Left lung (tissue), 10 donors: ENCODE results near the gene TFAP2D. TPM values are rescaled to one million over a fixed set of nuclear protein-coding genes. Genes with fewer than 3 reads are reported as not detected.

Experiments
- ATAC-seq: fragments of 200-7000 bp; cut with Tn5 transposase; one replicate; pipeline ENCODE4 v1.9.1; 2020; ENCODE audit warnings: moderate library complexity
- DNase-seq, 4 donors: peaks; one replicate each; pipeline ENCODE4 v3.0.0-alpha.2; 2013 to 2020
- H3K27ac ChIP-seq, 2 donors: fragments of 200-600 bp; sonication (generic) in 1 of 2; one replicate each; pipeline versions ENCODE4 v1.5.0 to v1.8.0; 2020 to 2021
- H3K27me3 ChIP-seq, 2 donors: fragments of 200-600 bp; sonication (generic) in 1 of 2; one replicate each; pipeline versions ENCODE4 v1.5.0 to v1.8.0; 2020 to 2021
- H3K36me3 ChIP-seq, 2 donors: fragments of 200-600 bp; sonication (generic) in 1 of 2; one replicate each; pipeline versions ENCODE4 v1.5.0 to v1.8.0; 2020 to 2021
- H3K4me1 ChIP-seq, 2 donors: fragments of 200-600 bp; one replicate each; pipeline ENCODE4 v1.8.0; 2021
- H3K4me3 ChIP-seq, 2 donors: fragments of 200-600 bp; sonication (generic) in 1 of 2; one replicate each; pipeline versions ENCODE4 v1.5.0 to v1.8.0; 2020 to 2021; ENCODE audit warnings: mild to moderate bottlenecking in 1 of 2
- H3K9me3 ChIP-seq, 2 donors: fragments of 200-600 bp; sonication (generic) in 1 of 2; one replicate each; pipeline versions ENCODE4 v1.5.0 to v1.8.0; 2020 to 2021
- CTCF ChIP-seq, 2 donors: fragments of 200-600 bp; sonication (generic) in 1 of 2; IDR thresholded peaks; one replicate each; pipeline versions ENCODE4 v1.5.0 to v1.8.0; 2021; ENCODE audit warnings: antibody characterized with exemption in 2 of 2
- intact Hi-C, 2 donors: fragments of 100-400 bp; cut with DNase I; formaldehyde crosslinking; loops; one replicate each; pipeline versions ENCODE4 v1.11.2 to v1.14.2; 2022
- polyA plus RNA-seq, 6 donors: library from polyadenylated mRNA; unstranded; fragments of 120-200 nt; gene quantifications; one replicate each; pipeline ENCODE4 v1.2.1, GENCODE V29; 2013; ENCODE audit not compliant: insufficient read length in 6 of 6
- total RNA-seq, 2 donors: library from RNA; stranded (reverse); fragmentation: NEBNext Ultra II Directional; extraction: Animal tissue kit (Norgen Biotek cat#: 25700); gene quantifications; one replicate each; pipeline ENCODE4 v1.2.1, GENCODE V29; 2021
- donor health status: DM: no; HTN: yes; CAD: no.
- donor health status: DM: no; HTN: no; CAD: no.

Gene TFAP2D
- total and polyA plus RNA-seq, 8 donors = not detected

- Histone ChIP-seq H3K9me3 (no peaks in the 10 kb centered on the region), H3K4me1 (no peaks in the 10 kb centered on the region), H3K4me3 (no peak overlapping the region), H3K27me3 (no peaks in the 10 kb centered on the region), H3K27ac (no peak overlapping the region), H3K36me3 (no peaks in the 10 kb centered on the region)
- ATAC-seq (no peak), DNase-seq (no peak)
- TF ChIP-seq CTCF (IDR thresholded peaks at IDR 0.05) = no peak
- intact Hi-C loops = no loop called here
Observed at GRCh38 chr6:50780382-50780781, 67.1 kb downstream of the TFAP2D start.

- H3K27ac ChIP-seq = no peak overlapping the region
- H3K36me3 ChIP-seq = no peaks in the 10 kb centered on the region
- H3K4me1 ChIP-seq = no peaks in the 10 kb centered on the region
- DNase-seq = no peak
- intact Hi-C loops = no loop called here
- H3K9me3 ChIP-seq = no peaks in the 10 kb centered on the region
- no peak overlapping the region for H3K4me3 ChIP-seq
- H3K27me3 ChIP-seq = no peaks in the 10 kb centered on the region
- no peak for ATAC-seq
- TF ChIP-seq CTCF (IDR thresholded peaks at IDR 0.05) = no peak
Observed at GRCh38 chr6:50785921-50786320, 72.6 kb downstream of the TFAP2D start.

GRCh38 chr6:50791900-50792508 lies 78.7 kb downstream of the TFAP2D start:
- Histone ChIP-seq H3K4me3 (no peak overlapping the region), H3K27ac (no peak overlapping the region), H3K4me1 (no peaks in the 10 kb centered on the region), H3K27me3 (no peaks in the 10 kb centered on the region), H3K36me3 (no peaks in the 10 kb centered on the region), H3K9me3 (no peaks in the 10 kb centered on the region)
- peak; percentile 95 for ATAC-seq
- TF ChIP-seq CTCF (IDR thresholded peaks at IDR 0.05) = peak; percentile 49 to 69
- intact Hi-C loops = no loop called here
- DNase-seq = peak in 2 of 4 donors; percentile 32 to 56

- Histone ChIP-seq H3K4me1 (no peaks in the 10 kb centered on the region), H3K4me3 (no peak overlapping the region), H3K36me3 (no peaks in the 10 kb centered on the region), H3K27me3 (no peaks in the 10 kb centered on the region), H3K9me3 (no peaks in the 10 kb centered on the region), H3K27ac (no peak overlapping the region)
- DNase-seq = no peak
- no peak for TF ChIP-seq CTCF (IDR thresholded peaks at IDR 0.05)
- intact Hi-C loops = no loop called here
- no peak for ATAC-seq
Observed at GRCh38 chr6:50792771-50793170, 79.4 kb downstream of the TFAP2D start.

- intact Hi-C loops = no loop called here
- no peaks in the 10 kb centered on the region for H3K9me3 ChIP-seq
- H3K4me1 ChIP-seq = no peaks in the 10 kb centered on the region
- no peak overlapping the region for H3K27ac ChIP-seq
- DNase-seq (no peak), ATAC-seq (no peak)
- H3K4me3 ChIP-seq = no peak overlapping the region
- no peaks in the 10 kb centered on the region for H3K36me3 ChIP-seq
- TF ChIP-seq CTCF (IDR thresholded peaks at IDR 0.05) = no peak
- no peaks in the 10 kb centered on the region for H3K27me3 ChIP-seq
Observed at GRCh38 chr6:50795574-50795973, 82.2 kb downstream of the TFAP2D start.
